NCI-H748 (cell line): ENCODE data around the gene MFSD1.
A peak's percentile ranks its signal among the peaks of the same experiment; 100 is the strongest.

Experiments used
- DNase-seq: peaks from one replicate; lab custom pipeline; 2025; ENCODE audit not compliant: unreplicated experiment; lab: John Stamatoyannopoulos, UW

Gene MFSD1

GRCh38 chr3:158801696-158802408 is at the start of gene MFSD1:
MFSD1 (plus strand) TSS chr3:158802054; CDS start chr3:158802153, 99 bp downstream.
- peak; percentile 84 for DNase-seq

GRCh38 chr3:158753854-158754253 is 48.0 kb upstream of the MFSD1 start:
- no peak for DNase-seq

- no peak for DNase-seq
Measured at GRCh38 chr3:158755421-158755820, 46.4 kb upstream of the MFSD1 start.

GRCh38 chr3:158761350-158761749 is 40.5 kb upstream of the MFSD1 start:
- no peak for DNase-seq

- no peak for DNase-seq
Measured at GRCh38 chr3:158762701-158763100, 39.2 kb upstream of the MFSD1 start.

- DNase-seq = no peak
Measured at GRCh38 chr3:158763421-158763820, 38.4 kb upstream of the MFSD1 start.

- DNase-seq = no peak
Measured at GRCh38 chr3:158765518-158766205, 36.2 kb upstream of the MFSD1 start.

- no peak for DNase-seq
Measured at GRCh38 chr3:158766364-158766763, 35.5 kb upstream of the MFSD1 start.

GRCh38 chr3:158768361-158768787 is 33.5 kb upstream of the MFSD1 start:
- DNase-seq = peak; percentile 2

GRCh38 chr3:158768881-158769543 is 32.8 kb upstream of the MFSD1 start:
- DNase-seq = no peak

- DNase-seq = no peak
Measured at GRCh38 chr3:158769549-158769948, 32.3 kb upstream of the MFSD1 start.

- no peak for DNase-seq
Measured at GRCh38 chr3:158769952-158770740, 31.7 kb upstream of the MFSD1 start.

GRCh38 chr3:158770741-158771350 is 31.0 kb upstream of the MFSD1 start:
- DNase-seq = no peak

GRCh38 chr3:158771577-158771976 is 30.3 kb upstream of the MFSD1 start:
- DNase-seq = no peak

GRCh38 chr3:158771982-158772381 is 29.9 kb upstream of the MFSD1 start:
- DNase-seq = no peak

- DNase-seq = no peak
Measured at GRCh38 chr3:158773166-158773565, 28.7 kb upstream of the MFSD1 start.

GRCh38 chr3:158773845-158774830 is 27.7 kb upstream of the MFSD1 start:
- no peak for DNase-seq

- DNase-seq = no peak
Measured at GRCh38 chr3:158774965-158775364, 26.9 kb upstream of the MFSD1 start.
